Measurements from ENCODE around the gene PCGF6.
A peak's percentile ranks its signal among the peaks of the same experiment; 100 is the strongest.
"Not testable (repeated sequence)": the region's sequence is repeated elsewhere in the genome, so short reads cannot be mapped to it uniquely, and the experiment has no call there.

PCGF6 gene

GRCh38 chr10:103382769-103383168, 31.8 kb upstream of the PCGF6 start:
- no peak for DNase-seq (ENCODE audit: low read depth)
- no peak for TF ChIP-seq CTCF (IDR thresholded peaks at IDR 0.05; ENCODE audit: low read length, missing control alignments)
- H3K4me3 ChIP-seq (replicated peaks; ENCODE audit: low read depth, low read length), result no peak overlapping the region

GRCh38 chr10:103374263-103374662, 23.3 kb upstream of the PCGF6 start:
- H3K4me3 ChIP-seq (replicated peaks; ENCODE audit: low read depth, low read length), result no peak overlapping the region
- no peak for TF ChIP-seq CTCF (IDR thresholded peaks at IDR 0.05; ENCODE audit: low read length, missing control alignments)
- DNase-seq (ENCODE audit: low read depth), result no peak

GRCh38 chr10:103373544-103373943, 22.6 kb upstream of the PCGF6 start:
- TF ChIP-seq CTCF (IDR thresholded peaks at IDR 0.05; ENCODE audit: low read length, missing control alignments), result no peak
- no peak for DNase-seq (ENCODE audit: low read depth)
- H3K4me3 ChIP-seq (replicated peaks; ENCODE audit: low read depth, low read length), result no peak overlapping the region

GRCh38 chr10:103367782-103368518, 17.0 kb upstream of the PCGF6 start, which contains the start of gene TAF5:
TSS of gene TAF5 (plus strand) at chr10:103367976. CDS start at chr10:103367990, 14 bp downstream.
- peak within 1 kb of the TSS; percentile 70 for H3K4me3 ChIP-seq (replicated peaks; ENCODE audit: low read depth, low read length)
- TF ChIP-seq CTCF (IDR thresholded peaks at IDR 0.05; ENCODE audit: low read length, missing control alignments), result no peak

GRCh38 chr10:103367379-103367781, 16.4 kb upstream of the PCGF6 start:
- no peak for DNase-seq (ENCODE audit: low read depth)
- no peak for TF ChIP-seq CTCF (IDR thresholded peaks at IDR 0.05; ENCODE audit: low read length, missing control alignments)
- peak overlapping the region; percentile 70 for H3K4me3 ChIP-seq (replicated peaks; ENCODE audit: low read depth, low read length)

More at GRCh38 chr10:103367782-103368518, 17.0 kb upstream of the PCGF6 start, which contains the start of gene TAF5:
- peak; percentile 96 for DNase-seq (ENCODE audit: low read depth)

- not testable (repeated sequence) for H3K4me3 ChIP-seq (replicated peaks; ENCODE audit: low read depth, low read length); DNase-seq (ENCODE audit: low read depth)
Measured at GRCh38 chr10:103360791-103361190, 9.9 kb upstream of the PCGF6 start.

GRCh38 chr10:103359493-103359892, 8.6 kb upstream of the PCGF6 start:
- not testable (repeated sequence) for H3K4me3 ChIP-seq (replicated peaks; ENCODE audit: low read depth, low read length); DNase-seq (ENCODE audit: low read depth)

GRCh38 chr10:103355906-103356599, 5.1 kb upstream of the PCGF6 start:
- no peak for DNase-seq (ENCODE audit: low read depth)
- no peak overlapping the region for H3K4me3 ChIP-seq (replicated peaks; ENCODE audit: low read depth, low read length)
- no peak for TF ChIP-seq CTCF (IDR thresholded peaks at IDR 0.05; ENCODE audit: low read length, missing control alignments)

GRCh38 chr10:103354567-103354966, 3.6 kb upstream of the PCGF6 start:
- H3K4me3 ChIP-seq (replicated peaks; ENCODE audit: low read depth, low read length); DNase-seq (ENCODE audit: low read depth): not testable (repeated sequence)

Measured in fibroblast of pulmonary artery (primary cell).